ACC112 (cell line): ENCODE results near the gene FBXO40.
"Not testable (repeated sequence)": the region's sequence is repeated elsewhere in the genome, so short reads cannot be mapped to it uniquely, and the experiment has no call there.

Source experiments
- H2AFZ ChIP-seq: fragments of 200-600 bp; sonication (generic); one replicate; pipeline ENCODE4 v1.6.0; 2017; ENCODE audit warnings: antibody characterized with exemption, low read length; ENCODE audit not compliant: unreplicated experiment
- H3K27ac ChIP-seq: fragments of 200-600 bp; sonication (generic); 2 replicates; pipeline ENCODE4 v1.5.1; 2014; ENCODE audit warnings: low read depth, mild to moderate bottlenecking, antibody characterized with exemption, low read length, moderate library complexity
- H3K27me3 ChIP-seq: fragments of 200-600 bp; sonication (generic); 2 replicates; pipeline ENCODE4 v1.6.1; 2014; ENCODE audit warnings: mild to moderate bottlenecking, antibody characterized with exemption, low read length, moderate library complexity, mixed read lengths; ENCODE audit not compliant: insufficient read depth
- H3K36me3 ChIP-seq: fragments of 200-600 bp; sonication (generic); 2 replicates; pipeline ENCODE4 v1.6.1; 2016; ENCODE audit warnings: mild to moderate bottlenecking, antibody characterized with exemption, low read length, moderate library complexity, mixed read lengths; ENCODE audit not compliant: insufficient read depth
- H3K4me1 ChIP-seq: fragments of 200-600 bp; sonication (generic); one replicate; pipeline ENCODE4 v1.6.1; 2016; ENCODE audit warnings: low read length, mixed read lengths; ENCODE audit not compliant: insufficient read depth, unreplicated experiment, control insufficient read depth
- H3K4me3 ChIP-seq: fragments of 200-600 bp; sonication (generic); 2 replicates; pipeline ENCODE4 v1.5.1; 2014; ENCODE audit warnings: mild to moderate bottlenecking, low read depth, low read length
- H3K79me2 ChIP-seq: fragments of 200-600 bp; sonication (generic); one replicate; pipeline ENCODE4 v1.6.0; 2016; ENCODE audit warnings: low read length; ENCODE audit not compliant: control insufficient read depth, unreplicated experiment, insufficient read depth

The FBXO40 gene

GRCh38 chr3:121581691-121582090, 11.5 kb upstream of the FBXO40 start:
- Histone ChIP-seq H2AFZ (no peak overlapping the region), H3K4me3 (no peak overlapping the region), H3K27me3 (peaks cover 25% of the 10 kb centered on the region), H3K79me2 (no peaks in the 10 kb centered on the region), H3K27ac (no peak overlapping the region), H3K36me3 (no peaks in the 10 kb centered on the region), H3K4me1 (no peaks in the 10 kb centered on the region)

DNA sequence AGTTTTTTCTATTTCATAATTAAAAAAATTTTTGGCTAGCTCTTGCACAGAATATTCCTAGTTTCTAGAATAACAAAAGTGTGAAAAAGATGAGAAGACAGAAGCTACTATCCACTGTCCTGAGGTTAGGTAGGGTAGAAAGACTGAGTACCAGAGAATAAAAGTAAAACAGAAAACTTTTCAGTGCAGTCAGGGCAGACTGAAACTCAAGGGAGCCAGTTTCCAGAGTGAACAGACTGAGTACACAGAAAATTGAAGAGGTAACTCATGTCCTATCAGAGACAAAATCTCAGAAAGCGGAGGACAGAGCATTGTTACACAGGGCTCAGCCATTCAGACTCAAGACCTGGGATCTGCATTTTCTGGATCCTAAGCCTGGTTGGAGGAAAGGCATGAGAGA, 8.8 kb upstream of the FBXO40 start:
- H2AFZ ChIP-seq = no peak overlapping the region
- H3K4me3 ChIP-seq = no peak overlapping the region
- no peaks in the 10 kb centered on the region for H3K79me2 ChIP-seq
- no peak overlapping the region for H3K27ac ChIP-seq
- H3K36me3 ChIP-seq = no peaks in the 10 kb centered on the region
- peaks cover 27% of the 10 kb centered on the region for H3K27me3 ChIP-seq
- no peaks in the 10 kb centered on the region for H3K4me1 ChIP-seq

- not testable (repeated sequence) for H3K79me2 ChIP-seq, H3K27ac ChIP-seq, H2AFZ ChIP-seq, H3K4me1 ChIP-seq, H3K4me3 ChIP-seq, H3K36me3 ChIP-seq
- peaks cover 20% of the 10 kb centered on the region; the same call in 1 of the 2 replicates for H3K27me3 ChIP-seq
These were observed 627 bp downstream of the FBXO40 start for GRCh38 chr3:121593806-121594205.

- no peaks in the 10 kb centered on the region for H3K36me3 ChIP-seq
- H3K4me1 ChIP-seq = no peaks in the 10 kb centered on the region
- no peak overlapping the region for H3K27ac ChIP-seq
These were observed 1.7 kb downstream of the FBXO40 start for GRCh38 chr3:121594850-121595249.

DNA sequence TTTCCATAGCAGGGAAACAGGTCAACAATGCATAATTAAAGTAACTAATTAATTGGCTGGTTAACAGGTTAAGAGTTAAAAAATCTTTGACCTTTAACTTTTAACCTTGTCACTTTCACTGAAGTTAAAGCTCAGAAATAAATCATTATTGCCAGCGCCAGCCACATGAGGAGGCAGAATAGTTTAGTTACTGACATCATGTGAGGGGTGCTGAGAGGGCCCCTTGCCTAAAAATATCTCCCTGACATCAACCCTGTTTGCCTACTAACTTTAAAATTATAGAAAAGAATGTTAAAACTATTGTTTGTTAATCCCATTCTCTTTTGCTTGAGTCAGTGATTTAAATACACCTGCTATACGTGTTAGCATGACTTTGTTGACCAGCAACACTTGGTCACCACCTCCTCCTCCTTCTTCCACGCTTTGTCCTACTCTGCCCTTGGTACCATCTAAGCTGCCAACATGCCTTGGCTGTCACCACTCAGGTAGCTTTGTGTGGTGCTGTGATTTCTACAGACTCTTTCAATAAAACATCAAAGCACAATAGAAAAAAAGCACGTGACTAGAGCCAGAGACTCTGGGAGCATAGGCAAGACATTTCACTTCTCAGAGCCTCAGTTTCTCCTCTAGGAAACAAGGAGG, 2.7 kb downstream of the FBXO40 start:
- Histone ChIP-seq H3K4me1 (no peaks in the 10 kb centered on the region), H3K27ac (no peak overlapping the region), H3K36me3 (no peaks in the 10 kb centered on the region), H3K27me3 (peaks cover 17% of the 10 kb centered on the region; the same call in 1 of the 2 replicates), H3K79me2 (no peaks in the 10 kb centered on the region), H3K4me3 (no peak overlapping the region), H2AFZ (no peak overlapping the region)

More at GRCh38 chr3:121594850-121595249, 1.7 kb downstream of the FBXO40 start:
- Histone ChIP-seq H2AFZ (no peak overlapping the region), H3K79me2 (no peaks in the 10 kb centered on the region), H3K4me3 (no peak overlapping the region), H3K27me3 (peaks cover 20% of the 10 kb centered on the region; the same call in 1 of the 2 replicates)

DNA sequence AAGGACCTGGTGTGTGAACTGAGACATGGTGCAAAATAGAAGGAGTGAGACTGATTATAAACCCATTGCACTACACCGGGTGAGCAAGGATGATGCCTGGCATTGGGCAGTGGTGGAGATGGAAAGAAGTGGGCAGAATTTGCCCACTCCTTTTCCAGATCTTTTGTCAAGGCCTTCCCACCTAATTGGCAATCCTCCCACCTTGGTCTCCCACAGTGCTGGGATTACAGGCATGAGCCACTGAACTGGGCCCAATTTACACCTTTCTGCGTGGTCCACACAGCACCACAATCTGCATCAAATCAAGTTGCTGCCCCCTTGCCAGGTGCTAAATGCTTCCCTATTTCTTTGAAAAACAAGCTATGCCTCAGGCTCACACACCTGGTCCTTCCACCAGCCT, 5.4 kb downstream of the FBXO40 start:
- Histone ChIP-seq H3K4me1 (no peaks in the 10 kb centered on the region), H2AFZ (no peak overlapping the region), H3K79me2 (no peaks in the 10 kb centered on the region), H3K4me3 (no peak overlapping the region), H3K36me3 (no peaks in the 10 kb centered on the region), H3K27ac (no peak overlapping the region), H3K27me3 (0 out of 2 replicates have a peak, but pooled peaks cover under 1% of the 10 kb centered on the region)

GRCh38 chr3:121599900-121600299, 6.7 kb downstream of the FBXO40 start:
- not testable (repeated sequence) for H3K36me3 ChIP-seq, H3K79me2 ChIP-seq, H3K27me3 ChIP-seq, H2AFZ ChIP-seq, H3K4me3 ChIP-seq, H3K4me1 ChIP-seq, H3K27ac ChIP-seq

DNA sequence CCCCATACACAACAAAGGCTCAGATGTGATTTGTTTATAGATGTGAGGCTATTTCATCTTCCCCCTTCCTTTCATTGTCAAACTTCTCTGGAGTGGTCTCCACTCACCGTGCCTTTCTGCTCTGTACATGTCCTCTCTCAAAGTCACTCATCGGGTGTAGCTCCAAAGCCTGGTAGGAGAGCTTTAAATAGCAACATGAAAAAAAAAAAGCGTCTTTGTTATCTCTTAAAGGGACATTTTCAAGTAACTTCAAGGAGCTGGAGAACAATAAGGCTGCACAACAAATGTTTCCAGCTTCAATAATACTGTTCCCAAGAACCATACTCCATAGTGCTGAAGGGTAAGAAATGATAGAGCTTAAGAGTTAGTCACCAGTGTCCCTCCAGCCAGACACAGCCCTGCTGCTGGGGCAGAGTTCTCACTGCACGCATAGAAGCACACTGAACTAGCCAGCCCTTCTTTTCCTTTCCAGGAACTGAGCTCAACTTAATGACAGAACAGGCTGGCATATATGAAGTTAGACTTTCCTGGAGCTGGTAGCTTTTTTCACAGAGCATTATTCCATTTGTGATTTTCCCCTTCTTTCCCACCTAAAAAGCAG, 8.1 kb downstream of the FBXO40 start:
- H3K79me2 ChIP-seq = no peaks in the 10 kb centered on the region

GRCh38 chr3:121604759-121605158, 11.6 kb downstream of the FBXO40 start:
- no peaks in the 10 kb centered on the region for H3K4me1 ChIP-seq
- H3K79me2 ChIP-seq = no peaks in the 10 kb centered on the region
- H3K36me3 ChIP-seq = no peaks in the 10 kb centered on the region
- H2AFZ ChIP-seq = no peak overlapping the region
- no peak overlapping the region for H3K27ac ChIP-seq
- no peak overlapping the region for H3K4me3 ChIP-seq
- 0 out of 2 replicates have a peak, but pooled peaks cover 5% of the 10 kb centered on the region for H3K27me3 ChIP-seq

More for the DNA sequence above, 8.1 kb downstream of the FBXO40 start:
- Histone ChIP-seq H2AFZ (no peak overlapping the region), H3K27me3 (no peaks in the 10 kb centered on the region), H3K36me3 (no peaks in the 10 kb centered on the region), H3K4me3 (no peak overlapping the region), H3K27ac (no peak overlapping the region), H3K4me1 (no peaks in the 10 kb centered on the region)

DNA sequence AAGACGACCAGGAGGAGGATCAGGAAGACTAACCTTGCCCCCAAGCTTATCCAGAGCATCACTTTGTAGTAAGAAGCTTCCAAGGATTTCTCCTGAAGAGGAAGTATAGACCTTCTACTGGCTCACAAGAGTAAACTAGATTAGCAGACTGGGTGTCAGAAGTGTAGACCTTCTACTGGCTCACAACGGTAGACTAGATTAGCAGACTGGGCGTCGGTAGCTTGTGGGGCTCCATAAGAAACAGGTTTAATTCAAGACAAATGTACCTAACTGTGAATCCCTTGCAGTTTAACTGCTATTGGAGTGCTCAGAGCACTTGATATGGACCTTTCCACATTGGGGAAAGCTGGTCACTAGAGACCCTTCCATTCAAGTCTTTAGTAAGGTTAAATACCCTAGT, 12.9 kb downstream of the FBXO40 start:
- Histone ChIP-seq H3K36me3 (no peaks in the 10 kb centered on the region), H2AFZ (no peak overlapping the region), H3K4me1 (no peaks in the 10 kb centered on the region), H3K27ac (no peak overlapping the region), H3K4me3 (no peak overlapping the region), H3K27me3 (0 out of 2 replicates have a peak, but pooled peaks cover 5% of the 10 kb centered on the region), H3K79me2 (no peaks in the 10 kb centered on the region)

GRCh38 chr3:121619691-121620090, 26.5 kb downstream of the FBXO40 start:
- Histone ChIP-seq H3K4me3 (no peak overlapping the region), H3K79me2 (no peaks in the 10 kb centered on the region), H3K27ac (no peak overlapping the region), H3K27me3 (peaks cover 22% of the 10 kb centered on the region), H3K4me1 (no peaks in the 10 kb centered on the region), H2AFZ (no peak overlapping the region), H3K36me3 (no peaks in the 10 kb centered on the region)
